IMR-90 (cell line): Measurements from ENCODE around the gene AADACL4. TPM values are rescaled to one million over a fixed set of nuclear protein-coding genes. Genes with fewer than 3 reads are reported as not detected.
A peak's percentile ranks its signal among the peaks of the same experiment; 100 is the strongest.

Source experiments
- ATAC-seq: fragments of 200-7000 bp; cut with Tn5 transposase; 2 replicates; pipeline ENCODE4 v1.9.1; 2020; ENCODE audit warnings: low read depth, mild to moderate bottlenecking, moderate library complexity
- BruUV-seq: library from RNA; stranded (reverse); fragments of 400-500 nt; replicated peaks from 2 replicates; lab custom pipeline; 2021; lab: Mats Ljungman, UMichigan
- CTCF ChIA-PET: fragments of 300-600 bp; formaldehyde crosslinking; extraction: SDS; loops from one replicate; lab custom pipeline; 2021; ENCODE audit warnings: antibody characterized with exemption; lab: Yijun Ruan, JAX
- POLR2A ChIA-PET: fragments of 300-600 bp; sonication (Branson Sonifier 250); formaldehyde crosslinking; loops from one replicate; lab custom pipeline; 2022; ENCODE audit warnings: antibody characterized with exemption; ENCODE audit not compliant: unreplicated experiment; lab: Charles Lee
- DNase-seq: peaks from one replicate; pipeline ENCODE4 v3.0.0; 2013
- H2AFZ ChIP-seq: replicated peaks from 2 replicates; pipeline ENCODE3; 2013; ENCODE audit warnings: low read length, mild to moderate bottlenecking; ENCODE audit not compliant: poor library complexity
- H2AK5ac ChIP-seq: 2 replicates; pipeline ENCODE4 v1.6.1; 2013; ENCODE audit warnings: low read depth, low read length, inconsistent platforms
- H2AK9ac ChIP-seq: replicated peaks from 2 replicates; pipeline ENCODE3; 2013; ENCODE audit warnings: mild to moderate bottlenecking, low read depth, low read length, moderate library complexity; ENCODE audit not compliant: poor library complexity
- H2BK120ac ChIP-seq: 2 replicates; pipeline ENCODE4 v1.6.1; 2013; ENCODE audit warnings: low read depth, low read length, inconsistent platforms
- H2BK15ac ChIP-seq: 3 replicates; pipeline ENCODE4 v1.6.1; 2013; ENCODE audit warnings: low read depth, low read length, inconsistent platforms
- H2BK20ac ChIP-seq: 2 replicates; pipeline ENCODE4 v1.6.1; 2013; ENCODE audit warnings: low read depth, mild to moderate bottlenecking, inconsistent platforms, low read length, moderate library complexity
- H2BK5ac ChIP-seq: 2 replicates; pipeline ENCODE4 v1.6.1; 2013; ENCODE audit warnings: mild to moderate bottlenecking, low read depth, low read length, inconsistent platforms; ENCODE audit not compliant: poor library complexity, severe bottlenecking
- H3K14ac ChIP-seq: replicated peaks from 2 replicates; pipeline ENCODE4 v1.6.1; 2013; ENCODE audit warnings: low read depth, low read length, inconsistent platforms
- H3K18ac ChIP-seq: 2 replicates; pipeline ENCODE4 v1.6.1; 2013; ENCODE audit warnings: low read depth, low read length, control low read depth
- H3K23ac ChIP-seq: 2 replicates; pipeline ENCODE4 v1.6.1; 2013; ENCODE audit warnings: low read depth, low read length, inconsistent platforms
- H3K27ac ChIP-seq: 2 replicates; pipeline ENCODE4 v1.5.1; 2013; ENCODE audit warnings: mild to moderate bottlenecking, control low read depth, low read length; ENCODE audit not compliant: insufficient read depth
- H3K27me3 ChIP-seq: 2 replicates; pipeline ENCODE4 v1.6.1; 2013; ENCODE audit warnings: low read length; ENCODE audit not compliant: control insufficient read depth, insufficient read depth
- H3K36me3 ChIP-seq: 2 replicates; pipeline ENCODE4 v1.6.1; 2013; ENCODE audit warnings: low read length, mixed read lengths; ENCODE audit not compliant: control insufficient read depth, insufficient read depth
- H3K4ac ChIP-seq: 2 replicates; pipeline ENCODE4 v1.6.1; 2013; ENCODE audit warnings: low read depth, low read length, inconsistent platforms
- H3K4me1 ChIP-seq: 2 replicates; pipeline ENCODE4 v1.6.1; 2013; ENCODE audit warnings: low read length, mixed read lengths; ENCODE audit not compliant: control insufficient read depth, insufficient read depth
- H3K4me2 ChIP-seq: 2 replicates; pipeline ENCODE4 v1.6.1; 2013; ENCODE audit warnings: low read depth, mild to moderate bottlenecking, control low read depth, low read length, moderate library complexity
- H3K4me3 ChIP-seq: 2 replicates; pipeline ENCODE4 v1.5.1; 2013; ENCODE audit warnings: low read depth, mild to moderate bottlenecking, control low read depth, low read length, moderate library complexity; ENCODE audit not compliant: insufficient read depth
- H3K56ac ChIP-seq: 2 replicates; pipeline ENCODE4 v1.6.1; 2013; ENCODE audit warnings: low read length, inconsistent platforms; ENCODE audit not compliant: insufficient read depth; ENCODE audit errors: extremely low read depth
- H3K79me1 ChIP-seq, 2 experiments: 2 replicates each; pipeline ENCODE4 v1.6.1; 2013; ENCODE audit warnings: low read length in 2 of 2, inconsistent platforms in 1 of 2, low read depth in 1 of 2
- H3K9ac ChIP-seq: 2 replicates; pipeline ENCODE4 v1.6.1; 2013; ENCODE audit warnings: low read depth, low read length, control low read depth
- H3K9me1 ChIP-seq: 2 replicates; pipeline ENCODE4 v1.6.1; 2013; ENCODE audit warnings: low read length, inconsistent platforms; ENCODE audit not compliant: insufficient read depth
- H3K9me3 ChIP-seq: 2 replicates; pipeline ENCODE4 v1.6.1; 2013; ENCODE audit warnings: low read length; ENCODE audit not compliant: control insufficient read depth, insufficient read depth
- H4K20me1 ChIP-seq: 2 replicates; pipeline ENCODE4 v1.6.1; 2013; ENCODE audit warnings: low read length, inconsistent platforms; ENCODE audit not compliant: insufficient read depth
- H4K5ac ChIP-seq: 2 replicates; pipeline ENCODE4 v1.6.1; 2013; ENCODE audit warnings: mild to moderate bottlenecking, low read depth, low read length, control low read depth
- H4K8ac ChIP-seq, 2 experiments: 2 replicates each; pipeline ENCODE4 v1.6.1; 2013; ENCODE audit warnings: low read depth in 2 of 2, low read length in 2 of 2, control low read depth in 1 of 2, inconsistent platforms in 1 of 2
- H4K91ac ChIP-seq: 2 replicates; pipeline ENCODE4 v1.6.1; 2013; ENCODE audit warnings: low read depth, low read length, inconsistent platforms; ENCODE audit not compliant: insufficient read depth
- BHLHE40 ChIP-seq: fragments of 150-350 bp; IDR thresholded peaks from 2 replicates; pipeline ENCODE4 v1.6.1; 2016; ENCODE audit warnings: mild to moderate bottlenecking, low read depth, low read length
- MAZ ChIP-seq: IDR thresholded peaks from 2 replicates; pipeline ENCODE4 v1.6.1; 2012; ENCODE audit warnings: low read depth, mild to moderate bottlenecking, low read length, improper control_type of control experiment, moderate library complexity, borderline replicate concordance
- WGBS, 2 experiments: methylation state at CpG; one replicate each; pipeline versions ENCODE4 v1.1.5 to v1.1.7; 2013; ENCODE audit warnings: missing lambda C conversion rate in 2 of 2; ENCODE audit not compliant: insufficient read length in 1 of 2; ENCODE audit errors: extremely low coverage in 2 of 2; 5-methylcytosine and 5-hydroxymethylcytosine counted together
- dilution Hi-C: fragments of 300-500 bp; cut with HindIII; formaldehyde crosslinking; loops from one replicate; pipeline ENCODE4 v1.14.3; 2018; ENCODE audit warnings: low sequenced_read_pairs; ENCODE audit not compliant: unreplicated experiment
- in situ Hi-C: fragments of 300-500 bp; cut with MboI; formaldehyde crosslinking; loops from 3 replicates; pipeline ENCODE4 v1.14.3; 2019; ENCODE audit warnings: low sequenced_read_pairs, inconsistent platforms, mixed read lengths
- intact Hi-C: fragments of 100-400 bp; cut with micrococcal nuclease; formaldehyde crosslinking; loops from 2 replicates; pipeline ENCODE4 v1.10.0; 2022
- polyA plus RNA-seq, 3 experiments: library from polyadenylated mRNA; depleted of rRNA; stranded (reverse); fragments of >200 nt; gene quantifications; 2 replicates each; pipeline ENCODE4 v1.2.3, GENCODE V29; 2012; ENCODE audit warnings: low replicate concordance in 1 of 3
- total RNA-seq: library from RNA; depleted of rRNA; stranded (reverse); fragments of >200 nt; gene quantifications from 2 replicates; pipeline ENCODE4 v1.2.3, GENCODE V29; 2012

The AADACL4 gene
- total and polyA plus RNA-seq, 2 of the 4 experiments (the other 2 are of a cell fraction) = not detected

DNA sequence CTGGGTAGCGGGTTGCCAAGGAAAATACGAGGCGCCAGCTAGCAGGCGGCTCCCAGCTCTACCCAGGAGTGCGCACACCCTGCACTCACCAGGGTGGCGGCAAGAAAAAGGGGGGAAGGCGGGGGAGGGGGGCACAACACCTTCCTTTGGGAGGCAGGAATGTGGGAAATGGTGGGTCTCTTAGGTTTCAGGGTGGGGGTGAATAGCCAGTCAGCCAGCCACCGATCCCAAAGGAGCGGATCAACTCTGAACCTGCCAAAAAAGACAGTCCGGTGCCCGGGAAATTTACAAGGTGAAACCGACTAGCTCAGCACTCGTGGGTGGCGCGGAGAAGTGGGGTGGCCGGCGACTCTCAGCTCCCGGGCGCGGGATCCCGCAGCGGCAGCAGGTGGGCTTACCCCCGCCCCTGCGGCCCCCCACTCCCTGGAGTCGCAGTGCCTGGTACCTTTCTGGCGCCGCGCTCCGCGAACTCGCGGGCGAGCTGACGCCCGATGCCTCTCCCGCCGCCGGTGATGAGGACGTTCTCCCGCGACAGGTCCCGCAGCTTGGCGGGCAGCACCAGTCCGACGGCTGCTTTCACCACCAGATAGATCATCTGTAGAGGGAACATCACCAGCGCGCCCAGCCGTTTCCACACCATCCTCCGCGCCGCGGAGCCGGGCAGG, 27.0 kb upstream of the AADACL4 start:
- peak overlapping the region; percentile 88 for H3K4ac ChIP-seq
- H3K27ac ChIP-seq = peak overlapping the region; percentile 77
- H3K27me3 ChIP-seq = no peaks in the 10 kb centered on the region
- peak overlapping the region; percentile 90 for H3K23ac ChIP-seq
- H4K5ac ChIP-seq = peak overlapping the region; percentile 25
- H2AK9ac ChIP-seq = peak overlapping the region; percentile 83
- no peaks in the 10 kb centered on the region for H3K9me3 ChIP-seq
- H2AFZ ChIP-seq = peak overlapping the region; percentile 89
- CTCF ChIA-PET = no interaction called here
- peaks cover 21% of the 10 kb centered on the region for H3K4me1 ChIP-seq
- H4K20me1 ChIP-seq = no peaks in the 10 kb centered on the region
- in situ Hi-C loops = loop anchor here (5.0 to 25.0 kb wide), 3 partner anchors 62 to 305 kb away; no protein-coding TSS in a partner anchor
- H2BK15ac ChIP-seq = peak overlapping the region; percentile 22; the same call in 2 of the 3 replicates
- 8% methylated on average over 22 of the region's 53 CpGs; no CpG with 5 or more reads in 1 of the 2 experiments for WGBS, 2 experiments
- no peak for DNase-seq
- H4K8ac ChIP-seq = peak overlapping the region; percentile 41 to 81; a peak in 3 of 4 replicates
- H3K56ac ChIP-seq = peak overlapping the region; percentile 65
- peak; percentile 28; the same call in 1 of the 2 replicates for TF ChIP-seq MAZ
- TF ChIP-seq BHLHE40 = no peak
- intact Hi-C loops = loop anchor here (1.0 to 5.0 kb wide), 3 partner anchors 13 to 155 kb away; no protein-coding TSS in a partner anchor
- BruUV-seq = no TSS peak
- H3K4me2 ChIP-seq = peak overlapping the region; percentile 76
- H2BK20ac ChIP-seq = peak overlapping the region; percentile 90; the same call in 1 of the 2 replicates
- H4K91ac ChIP-seq = peak overlapping the region; percentile 86
- POLR2A ChIA-PET = interaction anchor here (1.1 to 1.5 kb wide), 2 partner anchors 15 to 77 kb away, joined by 3 to 6 read pairs; no protein-coding TSS in a partner anchor
- H3K9me1 ChIP-seq = peaks cover 4% of the 10 kb centered on the region; the same call in 1 of the 2 replicates
- dilution Hi-C loops = no loop called here
- ATAC-seq = peak; percentile 5
- peaks cover 5 to 22% of the 10 kb centered on the region in 2 experiments; a peak in 2 of 4 replicates for H3K79me1 ChIP-seq
- H3K18ac ChIP-seq = peak overlapping the region; percentile 31
- peak overlapping the region; percentile 91 for H3K14ac ChIP-seq
- H2AK5ac ChIP-seq = peak overlapping the region; percentile 78
- H3K9ac ChIP-seq = peak overlapping the region; percentile 74
- peaks cover 7% of the 10 kb centered on the region for H3K36me3 ChIP-seq
- peak overlapping the region; percentile 66 for H3K4me3 ChIP-seq
- H2BK5ac ChIP-seq = peak overlapping the region; percentile 77
- H2BK120ac ChIP-seq = peak overlapping the region; percentile 86
